Measurements from ENCODE around the gene SLC6A5. TPM values are rescaled to one million over a fixed set of nuclear protein-coding genes. Genes with fewer than 3 reads are reported as not detected.

SLC6A5 gene
- total and polyA plus RNA-seq, 2 of the 4 experiments (the other 2 are of a cell fraction): not detected

DNA sequence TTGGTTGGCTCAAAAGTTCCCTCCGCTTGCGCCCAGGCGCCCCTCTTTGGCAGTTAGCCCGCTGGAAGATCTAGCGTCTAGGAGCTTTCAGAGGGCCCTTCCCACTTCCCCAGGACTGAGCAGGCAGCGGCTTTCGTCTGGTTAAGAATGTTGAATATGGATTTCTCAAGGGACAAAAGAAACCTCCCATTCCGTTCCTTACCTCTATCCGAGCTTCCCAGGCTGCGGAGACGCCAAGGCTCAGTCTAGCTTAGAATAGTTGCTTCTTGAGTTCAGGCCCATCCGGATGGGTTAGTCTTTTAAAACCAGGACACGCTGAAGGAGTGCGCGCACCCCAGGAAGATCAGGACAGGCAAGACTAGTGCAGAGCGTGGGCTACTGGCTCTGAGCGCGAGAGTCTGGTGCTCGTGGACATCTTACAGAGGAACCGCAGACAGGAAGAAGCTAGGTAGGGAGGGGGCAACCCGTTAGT is 71.6 kb downstream of the SLC6A5 start:
- Histone ChIP-seq H4K5ac (ENCODE audit: low read depth, low read length) (no peak overlapping the region), H3K56ac (ENCODE audit: extremely low read depth, insufficient read depth, low read length) (no peak overlapping the region), H2AFZ (replicated peaks; ENCODE audit: low read length, poor library complexity) (no peak overlapping the region), H3K27me3 (ENCODE audit: control insufficient read depth, insufficient read depth, low read length) (peaks cover 25% of the 10 kb centered on the region), H2BK20ac (ENCODE audit: low read depth, low read length) (no peak overlapping the region), H2BK15ac (ENCODE audit: low read depth, low read length) (no peak overlapping the region), H3K27ac (ENCODE audit: insufficient read depth, low read length) (no peak overlapping the region), H3K14ac (replicated peaks; ENCODE audit: low read depth, low read length) (no peak overlapping the region), H3K9ac (ENCODE audit: low read depth, low read length) (no peak overlapping the region), H3K4me3 (ENCODE audit: insufficient read depth, low read depth, low read length) (no peak overlapping the region), H3K9me1 (ENCODE audit: insufficient read depth, low read length) (no peaks in the 10 kb centered on the region), H3K4me2 (ENCODE audit: low read depth, low read length) (no peak overlapping the region), H3K23ac (ENCODE audit: low read depth, low read length) (no peak overlapping the region), H4K91ac (ENCODE audit: insufficient read depth, low read depth, low read length) (no peak overlapping the region), H3K4ac (ENCODE audit: low read depth, low read length) (no peak overlapping the region), H4K20me1 (ENCODE audit: insufficient read depth, low read length) (no peaks in the 10 kb centered on the region), H3K4me1 (ENCODE audit: control insufficient read depth, insufficient read depth, low read length) (no peaks in the 10 kb centered on the region), H2AK9ac (replicated peaks; ENCODE audit: low read depth, low read length, poor library complexity) (no peak overlapping the region), H3K79me1 (ENCODE audit: low read depth in 1 of 2, low read length in 2 of 2) (no peaks in the 10 kb centered on the region), H4K8ac (ENCODE audit: low read depth in 2 of 2, low read length in 2 of 2) (no peak overlapping the region), H3K18ac (ENCODE audit: low read depth, low read length) (no peak overlapping the region), H2BK120ac (ENCODE audit: low read depth, low read length) (no peak overlapping the region), H2BK5ac (ENCODE audit: low read depth, low read length, poor library complexity, severe bottlenecking) (no peak overlapping the region), H3K36me3 (ENCODE audit: control insufficient read depth, insufficient read depth, low read length) (no peaks in the 10 kb centered on the region), H3K9me3 (ENCODE audit: control insufficient read depth, insufficient read depth, low read length) (no peaks in the 10 kb centered on the region), H2AK5ac (ENCODE audit: low read depth, low read length) (no peak overlapping the region)
- TF ChIP-seq MAZ (IDR thresholded peaks at IDR 0.05; ENCODE audit: borderline replicate concordance, low read depth, low read length) (no peak), MAFK (IDR thresholded peaks at IDR 0.05; ENCODE audit: low read depth, low read length) (no peak), NFE2L2 (IDR thresholded peaks at IDR 0.05; ENCODE audit: low read depth, low read length) (no peak), MXI1 (IDR thresholded peaks at IDR 0.05; ENCODE audit: borderline replicate concordance, low read depth, low read length) (no peak), RFX5 (IDR thresholded peaks at IDR 0.05; ENCODE audit: low read depth, low read length) (no peak), ELK1 (IDR thresholded peaks at IDR 0.05; ENCODE audit: borderline replicate concordance, low read depth, low read length) (no peak), CHD1 (IDR thresholded peaks at IDR 0.05; ENCODE audit: low read depth, low read length) (no peak), FOS (IDR thresholded peaks at IDR 0.05; ENCODE audit: low read depth, low read length) (no peak), RAD21 (IDR thresholded peaks at IDR 0.05; ENCODE audit: low read length) (no peak), SMC3 (IDR thresholded peaks at IDR 0.05; ENCODE audit: low read depth, low read length) (no peak), POLR2A (IDR thresholded peaks at IDR 0.05; ENCODE audit: low read depth, low read length) (no peak), RCOR1 (IDR thresholded peaks at IDR 0.05; ENCODE audit: insufficient replicate concordance, low read length) (no peak), CEBPB (IDR thresholded peaks at IDR 0.05; ENCODE audit: low read depth, low read length) (no peak), BHLHE40 (IDR thresholded peaks at IDR 0.05; ENCODE audit: low read depth, low read length) (no peak)
- TF ChIP-seq, protein P1, sequence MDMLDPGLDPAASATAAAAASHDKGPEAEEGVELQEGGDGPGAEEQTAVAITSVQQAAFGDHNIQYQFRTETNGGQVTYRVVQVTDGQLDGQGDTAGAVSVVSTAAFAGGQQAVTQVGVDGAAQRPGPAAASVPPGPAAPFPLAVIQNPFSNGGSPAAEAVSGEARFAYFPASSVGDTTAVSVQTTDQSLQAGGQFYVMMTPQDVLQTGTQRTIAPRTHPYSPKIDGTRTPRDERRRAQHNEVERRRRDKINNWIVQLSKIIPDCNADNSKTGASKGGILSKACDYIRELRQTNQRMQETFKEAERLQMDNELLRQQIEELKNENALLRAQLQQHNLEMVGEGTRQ (IDR thresholded peaks at IDR 0.05; ENCODE audit: low read depth, low read length): no peak
- TF ChIP-seq, protein P2, sequence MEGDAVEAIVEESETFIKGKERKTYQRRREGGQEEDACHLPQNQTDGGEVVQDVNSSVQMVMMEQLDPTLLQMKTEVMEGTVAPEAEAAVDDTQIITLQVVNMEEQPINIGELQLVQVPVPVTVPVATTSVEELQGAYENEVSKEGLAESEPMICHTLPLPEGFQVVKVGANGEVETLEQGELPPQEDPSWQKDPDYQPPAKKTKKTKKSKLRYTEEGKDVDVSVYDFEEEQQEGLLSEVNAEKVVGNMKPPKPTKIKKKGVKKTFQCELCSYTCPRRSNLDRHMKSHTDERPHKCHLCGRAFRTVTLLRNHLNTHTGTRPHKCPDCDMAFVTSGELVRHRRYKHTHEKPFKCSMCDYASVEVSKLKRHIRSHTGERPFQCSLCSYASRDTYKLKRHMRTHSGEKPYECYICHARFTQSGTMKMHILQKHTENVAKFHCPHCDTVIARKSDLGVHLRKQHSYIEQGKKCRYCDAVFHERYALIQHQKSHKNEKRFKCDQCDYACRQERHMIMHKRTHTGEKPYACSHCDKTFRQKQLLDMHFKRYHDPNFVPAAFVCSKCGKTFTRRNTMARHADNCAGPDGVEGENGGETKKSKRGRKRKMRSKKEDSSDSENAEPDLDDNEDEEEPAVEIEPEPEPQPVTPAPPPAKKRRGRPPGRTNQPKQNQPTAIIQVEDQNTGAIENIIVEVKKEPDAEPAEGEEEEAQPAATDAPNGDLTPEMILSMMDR (conservative IDR thresholded peaks at IDR 0.05; ENCODE audit: low read depth, low read length): no peak
- dilution Hi-C loops (cut with HindIII; ENCODE audit: low sequenced_read_pairs, unreplicated experiment) (no loop called here), intact Hi-C loops (cut with micrococcal nuclease) (no loop called here), in situ Hi-C loops (cut with MboI; ENCODE audit: low sequenced_read_pairs) (no loop called here)
- BruUV-seq (replicated peaks): no TSS peak
- ChIA-PET POLR2A (ENCODE audit: unreplicated experiment) (interaction anchor here (0.6 kb wide), 1 partner anchor 11 kb away, joined by 4 read pairs; no protein-coding TSS in a partner anchor), CTCF (no interaction called here)
- ATAC-seq (ENCODE audit: low read depth) (no peak), DNase-seq (no peak)
- WGBS, 2 experiments (ENCODE audit: extremely low coverage in 2 of 2, insufficient read length in 1 of 2): no CpG with 5 or more reads among the region's 21 CpGs

All from IMR-90 (cell line).